ENCODE measurements around the gene ASCC3. TPM values are rescaled to one million over a fixed set of nuclear protein-coding genes. Genes with fewer than 3 reads are reported as not detected.

ASCC3 gene
- total and polyA plus RNA-seq, 3 donors from 2014 or later: 16.1 to 29.3 (median 29.0) TPM

DNA sequence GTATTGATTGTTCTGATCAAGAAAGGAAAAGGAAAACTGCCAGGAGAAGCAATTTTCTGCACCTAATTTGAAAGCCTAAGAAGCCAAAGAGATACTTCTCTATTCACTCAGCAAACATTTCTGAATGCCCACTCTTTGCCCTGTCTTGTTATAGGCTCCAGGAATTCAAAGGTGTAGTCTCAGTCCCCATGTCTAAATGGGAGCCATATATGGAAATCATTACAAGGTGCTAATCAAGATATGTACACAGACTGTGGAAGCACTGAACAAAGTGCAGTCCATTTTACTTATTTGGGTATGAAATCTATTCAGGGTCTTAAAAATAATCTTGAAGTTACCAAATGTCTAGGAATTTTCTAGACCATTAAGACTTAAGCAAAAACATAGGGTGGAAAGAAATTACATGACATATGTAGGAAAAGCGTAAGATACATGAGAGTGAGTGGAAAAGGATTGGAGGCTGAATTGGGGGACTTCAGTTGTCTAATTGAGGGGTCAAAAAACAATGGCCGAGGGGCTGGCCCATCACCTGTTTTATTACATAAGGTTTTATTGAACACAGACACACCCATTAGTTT is 39.0 kb upstream of the ASCC3 start:
- DNase-seq: no peak
- no peak overlapping the region for H3K4me3 ChIP-seq
- H3K27me3 ChIP-seq: no peaks in the 10 kb centered on the region
- H3K27ac ChIP-seq: no peak overlapping the region
- intact Hi-C loops (cut with DNase I; ENCODE audit: low total_unique reads): no loop called here
- 91 to 92% methylated on average over 2 of the region's 2 CpGs for WGBS, 2 donors
- H3K9me3 ChIP-seq: no peaks in the 10 kb centered on the region
- TF ChIP-seq, protein P1, sequence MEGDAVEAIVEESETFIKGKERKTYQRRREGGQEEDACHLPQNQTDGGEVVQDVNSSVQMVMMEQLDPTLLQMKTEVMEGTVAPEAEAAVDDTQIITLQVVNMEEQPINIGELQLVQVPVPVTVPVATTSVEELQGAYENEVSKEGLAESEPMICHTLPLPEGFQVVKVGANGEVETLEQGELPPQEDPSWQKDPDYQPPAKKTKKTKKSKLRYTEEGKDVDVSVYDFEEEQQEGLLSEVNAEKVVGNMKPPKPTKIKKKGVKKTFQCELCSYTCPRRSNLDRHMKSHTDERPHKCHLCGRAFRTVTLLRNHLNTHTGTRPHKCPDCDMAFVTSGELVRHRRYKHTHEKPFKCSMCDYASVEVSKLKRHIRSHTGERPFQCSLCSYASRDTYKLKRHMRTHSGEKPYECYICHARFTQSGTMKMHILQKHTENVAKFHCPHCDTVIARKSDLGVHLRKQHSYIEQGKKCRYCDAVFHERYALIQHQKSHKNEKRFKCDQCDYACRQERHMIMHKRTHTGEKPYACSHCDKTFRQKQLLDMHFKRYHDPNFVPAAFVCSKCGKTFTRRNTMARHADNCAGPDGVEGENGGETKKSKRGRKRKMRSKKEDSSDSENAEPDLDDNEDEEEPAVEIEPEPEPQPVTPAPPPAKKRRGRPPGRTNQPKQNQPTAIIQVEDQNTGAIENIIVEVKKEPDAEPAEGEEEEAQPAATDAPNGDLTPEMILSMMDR (IDR thresholded peaks at IDR 0.05): no peak
- TF ChIP-seq POLR2A (IDR thresholded peaks at IDR 0.05): no peak
- H3K36me3 ChIP-seq (ENCODE audit: low read depth, missing control alignments): no peaks in the 10 kb centered on the region
- H3K4me1 ChIP-seq: no peaks in the 10 kb centered on the region

DNA sequence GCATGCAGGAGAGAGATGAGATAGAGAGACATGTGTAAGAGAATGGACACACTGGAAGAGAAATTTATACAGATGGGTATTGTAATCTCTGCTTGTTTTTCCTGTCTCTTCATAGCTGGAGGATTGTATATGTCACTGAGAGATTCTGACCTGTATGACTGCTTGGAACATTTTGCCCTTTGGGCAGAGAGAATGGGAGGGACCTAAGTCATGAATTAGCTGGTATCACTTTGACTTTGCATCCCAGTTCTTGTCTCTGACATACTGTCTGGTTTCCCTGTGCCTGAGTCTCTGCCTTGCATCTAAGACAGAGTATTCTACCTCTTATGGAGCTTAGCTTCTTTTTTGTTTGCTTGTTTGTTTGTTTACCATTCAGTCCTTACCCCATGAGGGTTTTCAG is 37.0 kb upstream of the ASCC3 start:
- Histone ChIP-seq H3K27ac (no peak overlapping the region), H3K4me1 (no peaks in the 10 kb centered on the region), H3K9me3 (no peaks in the 10 kb centered on the region), H3K27me3 (no peaks in the 10 kb centered on the region), H3K4me3 (no peak overlapping the region), H3K36me3 (ENCODE audit: low read depth, missing control alignments) (no peaks in the 10 kb centered on the region)
- TF ChIP-seq, protein P1 (IDR thresholded peaks at IDR 0.05): no peak
- no peak for TF ChIP-seq POLR2A (IDR thresholded peaks at IDR 0.05)
- DNase-seq: no peak
- intact Hi-C loops (cut with DNase I; ENCODE audit: low total_unique reads): no loop called here

DNA sequence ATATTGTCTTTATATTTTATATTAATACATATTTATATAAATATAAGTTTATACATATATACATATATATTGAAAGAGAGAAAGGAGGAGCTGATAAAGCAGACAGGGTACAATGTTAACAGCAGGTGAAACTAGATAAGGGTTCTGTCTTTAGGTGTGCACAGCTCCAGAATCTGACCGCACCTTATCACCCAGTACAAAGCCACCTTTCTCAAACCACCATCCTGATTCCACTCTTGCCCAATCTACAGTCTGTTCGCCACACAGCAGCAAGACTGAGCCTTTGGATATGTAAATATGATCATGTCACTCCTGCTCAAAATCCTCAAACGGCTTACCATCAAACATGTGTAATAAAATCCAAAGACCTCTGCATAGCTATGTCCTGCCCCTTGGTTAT is 34.7 kb upstream of the ASCC3 start:
- TF ChIP-seq, protein P1 (IDR thresholded peaks at IDR 0.05): no peak
- no peak for TF ChIP-seq POLR2A (IDR thresholded peaks at IDR 0.05)
- DNase-seq: no peak
- H3K9me3 ChIP-seq: no peaks in the 10 kb centered on the region
- no peaks in the 10 kb centered on the region for H3K4me1 ChIP-seq
- 80 to 84% methylated on average over 3 of the region's 3 CpGs for WGBS, 2 donors
- H3K4me3 ChIP-seq: no peak overlapping the region
- no peaks in the 10 kb centered on the region for H3K36me3 ChIP-seq (ENCODE audit: low read depth, missing control alignments)
- no peaks in the 10 kb centered on the region for H3K27me3 ChIP-seq
- H3K27ac ChIP-seq: no peak overlapping the region
- intact Hi-C loops (cut with DNase I; ENCODE audit: low total_unique reads): no loop called here

DNA sequence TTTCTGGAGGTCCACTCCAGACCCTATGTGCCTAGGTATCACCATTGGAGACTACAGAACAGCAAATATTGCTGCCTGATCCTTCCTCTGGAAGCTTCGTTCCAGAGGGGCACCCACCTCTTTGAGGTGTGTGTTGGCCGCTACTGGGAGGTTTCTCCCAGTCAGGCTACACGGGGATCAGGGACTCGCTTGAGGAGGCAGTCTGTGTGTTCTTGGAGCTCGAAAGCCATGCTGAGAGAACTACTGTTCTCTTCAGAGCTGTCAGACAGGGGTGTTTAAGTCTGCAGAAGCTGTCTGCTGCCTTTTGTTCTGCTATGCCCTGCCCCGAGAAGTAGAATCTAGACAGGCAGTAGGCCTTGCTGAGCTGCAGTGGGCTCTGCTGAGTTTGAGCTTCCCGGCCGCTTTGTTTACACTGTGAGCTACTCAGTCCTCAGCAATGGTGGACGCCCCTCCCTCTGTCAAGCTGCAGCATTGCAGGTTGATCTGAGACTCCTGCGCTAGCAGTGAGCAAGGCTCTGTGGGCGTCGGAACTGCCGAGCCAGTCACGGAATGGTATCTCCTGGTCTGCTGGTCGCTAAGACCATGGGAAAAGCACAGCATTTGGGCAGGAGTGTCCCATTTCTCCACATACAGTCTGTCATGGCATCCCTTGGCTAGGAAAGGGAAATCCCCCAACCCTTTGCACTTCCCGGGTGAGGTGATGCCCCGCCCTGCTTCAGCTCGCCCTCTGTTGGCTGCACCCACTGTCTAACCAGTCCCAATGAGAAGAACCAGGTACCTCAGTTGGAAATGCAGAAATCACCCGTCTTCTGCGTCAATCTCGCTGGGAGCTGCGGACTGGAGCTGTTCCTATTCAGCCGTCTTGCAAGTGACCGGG is 32.5 kb upstream of the ASCC3 start:
- WGBS, 2 donors: 72 to 79% methylated on average over 23 to 24 of the region's 24 CpGs
- DNase-seq: no peak

More for the DNA sequence above, 32.5 kb upstream of the ASCC3 start:
- intact Hi-C loops (cut with DNase I; ENCODE audit: low total_unique reads): no loop called here
- H3K4me1 ChIP-seq: no peaks in the 10 kb centered on the region
- no peak overlapping the region for H3K4me3 ChIP-seq
- no peak overlapping the region for H3K27ac ChIP-seq
- TF ChIP-seq, protein P1 (IDR thresholded peaks at IDR 0.05): no peak
- H3K36me3 ChIP-seq (ENCODE audit: low read depth, missing control alignments): no peaks in the 10 kb centered on the region
- no peaks in the 10 kb centered on the region for H3K9me3 ChIP-seq
- no peaks in the 10 kb centered on the region for H3K27me3 ChIP-seq

Data from testis (tissue), 3 donors.